Gastroesophageal sphincter (tissue), 3 donors: Measurements from ENCODE around the gene ADH5.

Source experiments
- POLR2A ChIP-seq, 2 donors: fragments of 450-650 bp; IDR thresholded peaks; one replicate each; pipeline ENCODE4 v1.6.1; 2017; ENCODE audit warnings: antibody characterized with exemption in 2 of 2, mild to moderate bottlenecking in 2 of 2, moderate library complexity in 1 of 2
- TF ChIP-seq, protein P1 (sequence below), 4 experiments: fragments of 200-600 bp in 2 of 4; fragments of 450-650 bp in 2 of 4; sonication (generic) in 1 of 4; IDR thresholded peaks; one replicate each; pipeline ENCODE4 v1.5.1; 2017 to 2019; ENCODE audit warnings: antibody characterized with exemption in 4 of 4, mild to moderate bottlenecking in 2 of 4, moderate library complexity in 2 of 4

DNA sequence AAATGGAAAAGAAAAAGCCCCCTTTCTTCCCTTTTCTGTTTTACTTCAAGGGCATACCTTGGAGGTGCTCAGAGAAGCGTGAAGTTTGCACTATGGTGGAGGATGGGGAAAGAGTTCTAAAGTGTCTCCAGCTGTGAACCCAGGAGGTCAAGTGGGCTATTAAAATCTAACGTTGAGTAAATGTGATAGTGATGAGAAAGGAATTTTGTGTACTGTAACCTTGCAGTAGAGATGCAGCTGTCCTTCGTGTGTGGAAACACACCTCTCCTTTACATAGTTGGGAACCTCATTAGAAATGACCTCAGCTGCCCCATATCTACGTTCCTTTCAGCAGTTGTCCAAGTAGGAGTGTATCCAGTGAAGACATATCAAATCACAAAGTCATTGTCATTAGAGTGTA lies 26.5 kb downstream of the ADH5 start:
- TF ChIP-seq, protein P1, sequence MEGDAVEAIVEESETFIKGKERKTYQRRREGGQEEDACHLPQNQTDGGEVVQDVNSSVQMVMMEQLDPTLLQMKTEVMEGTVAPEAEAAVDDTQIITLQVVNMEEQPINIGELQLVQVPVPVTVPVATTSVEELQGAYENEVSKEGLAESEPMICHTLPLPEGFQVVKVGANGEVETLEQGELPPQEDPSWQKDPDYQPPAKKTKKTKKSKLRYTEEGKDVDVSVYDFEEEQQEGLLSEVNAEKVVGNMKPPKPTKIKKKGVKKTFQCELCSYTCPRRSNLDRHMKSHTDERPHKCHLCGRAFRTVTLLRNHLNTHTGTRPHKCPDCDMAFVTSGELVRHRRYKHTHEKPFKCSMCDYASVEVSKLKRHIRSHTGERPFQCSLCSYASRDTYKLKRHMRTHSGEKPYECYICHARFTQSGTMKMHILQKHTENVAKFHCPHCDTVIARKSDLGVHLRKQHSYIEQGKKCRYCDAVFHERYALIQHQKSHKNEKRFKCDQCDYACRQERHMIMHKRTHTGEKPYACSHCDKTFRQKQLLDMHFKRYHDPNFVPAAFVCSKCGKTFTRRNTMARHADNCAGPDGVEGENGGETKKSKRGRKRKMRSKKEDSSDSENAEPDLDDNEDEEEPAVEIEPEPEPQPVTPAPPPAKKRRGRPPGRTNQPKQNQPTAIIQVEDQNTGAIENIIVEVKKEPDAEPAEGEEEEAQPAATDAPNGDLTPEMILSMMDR (IDR thresholded peaks at IDR 0.05) = no peak
- TF ChIP-seq POLR2A (IDR thresholded peaks at IDR 0.05) = no peak
